Peyer's patch (tissue), 4 donors: ENCODE results near the gene GPR25. TPM values are rescaled to one million over a fixed set of nuclear protein-coding genes. Genes with fewer than 3 reads are reported as not detected.

Experiments used
- DNase-seq, 3 donors: peaks; one replicate each; pipeline ENCODE4 v3.0.0-alpha.2; 2017 to 2019
- H3K27ac ChIP-seq, 4 donors: fragments of 200-600 bp; sonication (generic); one replicate each; pipeline ENCODE4 v1.5.1; 2016 to 2019
- H3K27me3 ChIP-seq, 2 donors: fragments of 200-600 bp; sonication (generic); one replicate each; pipeline ENCODE4 v1.5.1; 2019
- H3K36me3 ChIP-seq, 3 donors: fragments of 200-600 bp; sonication (generic); one replicate each; pipeline ENCODE4 v1.5.1; 2016 to 2019
- H3K4me1 ChIP-seq, 4 donors: fragments of 200-600 bp; sonication (generic); one replicate each; pipeline ENCODE4 v1.5.1; 2016 to 2019
- H3K4me3 ChIP-seq, 4 donors: fragments of 200-600 bp; sonication (generic); 1 replicate in 3 of 4; 2 replicates in 1 of 4; pipeline ENCODE4 v1.5.1; 2016 to 2019; ENCODE audit warnings: mild to moderate bottlenecking in 1 of 4
- H3K9me3 ChIP-seq, 4 donors: fragments of 200-600 bp; sonication (generic); one replicate each; pipeline ENCODE4 v1.5.1; 2016 to 2019; ENCODE audit warnings: mild to moderate bottlenecking in 1 of 4
- CTCF ChIP-seq, 6 experiments: fragments of 450-650 bp in 4 of 6; fragments of 200-600 bp in 2 of 6; sonication (generic) in 1 of 6; IDR thresholded peaks; one replicate each; pipeline ENCODE4 v1.5.1; 2017 to 2019; ENCODE audit warnings: antibody characterized with exemption in 6 of 6, mild to moderate bottlenecking in 3 of 6, moderate library complexity in 1 of 6
- POLR2A ChIP-seq, 2 donors: fragments of 450-650 bp; IDR thresholded peaks; one replicate each; pipeline ENCODE4 v1.5.1; 2017; ENCODE audit warnings: antibody characterized with exemption in 2 of 2, mild to moderate bottlenecking in 2 of 2, moderate library complexity in 2 of 2
- total RNA-seq, 4 donors: library from RNA; depleted of rRNA; stranded (reverse); fragments of >200 nt; gene quantifications; one replicate each; pipeline ENCODE4 v1.1.0, GENCODE V29; 2016

The GPR25 gene
- total RNA-seq, 4 donors from 2014 or later: not detected

GRCh38 chr1:200904772-200905171 is 32.0 kb downstream of the GPR25 start:
- Histone ChIP-seq H3K36me3 (peaks cover 0 to 39% (median 0%) of the 10 kb centered on the region in 3 donors), H3K27ac (peak overlapping the region in 3 of 4 donors; percentile 35 to 87 (median 77)), H3K4me1 (peaks cover 0 to 83% (median 6%) of the 10 kb centered on the region in 4 donors)

GRCh38 chr1:200905411-200906052 is 32.8 kb downstream of the GPR25 start:
- no peak overlapping the region for H3K4me3 ChIP-seq
- peaks cover 0 to 83% (median 6%) of the 10 kb centered on the region in 4 donors for H3K4me1 ChIP-seq
- peak overlapping the region in 3 of 4 donors; percentile 35 to 87 (median 77) for H3K27ac ChIP-seq
- H3K36me3 ChIP-seq: peaks cover 0 to 39% (median 0%) of the 10 kb centered on the region in 3 donors
- H3K27me3 ChIP-seq: no peaks in the 10 kb centered on the region
- TF ChIP-seq POLR2A (IDR thresholded peaks at IDR 0.05) (no peak), CTCF (IDR thresholded peaks at IDR 0.05) (no peak)
- H3K9me3 ChIP-seq: no peaks in the 10 kb centered on the region
- peak in 1 of 3 donors; percentile 47 for DNase-seq

More at GRCh38 chr1:200904772-200905171, 32.0 kb downstream of the GPR25 start:
- TF ChIP-seq CTCF (IDR thresholded peaks at IDR 0.05) (no peak), POLR2A (IDR thresholded peaks at IDR 0.05) (no peak)
- no peaks in the 10 kb centered on the region for H3K27me3 ChIP-seq
- H3K9me3 ChIP-seq: no peaks in the 10 kb centered on the region
- H3K4me3 ChIP-seq: no peak overlapping the region
- no peak for DNase-seq

GRCh38 chr1:200906491-200906890 is 33.7 kb downstream of the GPR25 start:
- Histone ChIP-seq H3K4me1 (peaks cover 0 to 81% (median 6%) of the 10 kb centered on the region in 4 donors), H3K36me3 (peaks cover 0 to 37% (median 0%) of the 10 kb centered on the region in 3 donors), H3K27ac (peak overlapping the region in 3 of 4 donors; percentile 76 to 92 (median 87)), H3K4me3 (no peak overlapping the region), H3K9me3 (no peaks in the 10 kb centered on the region), H3K27me3 (no peaks in the 10 kb centered on the region)
- no peak for TF ChIP-seq CTCF (IDR thresholded peaks at IDR 0.05)
- TF ChIP-seq POLR2A (IDR thresholded peaks at IDR 0.05): no peak
- no peak for DNase-seq

- H3K9me3 ChIP-seq: no peaks in the 10 kb centered on the region
- no peak overlapping the region for H3K4me3 ChIP-seq
- DNase-seq: peak in 2 of 3 donors; percentile 48 to 62
- peaks cover 0 to 38% (median 0%) of the 10 kb centered on the region in 3 donors for H3K36me3 ChIP-seq
- TF ChIP-seq CTCF (IDR thresholded peaks at IDR 0.05): no peak
- no peak for TF ChIP-seq POLR2A (IDR thresholded peaks at IDR 0.05)
- peaks cover 0 to 77% (median 6%) of the 10 kb centered on the region in 4 donors for H3K4me1 ChIP-seq
- peak overlapping the region in 3 of 4 donors; percentile 76 to 92 (median 87) for H3K27ac ChIP-seq
- no peaks in the 10 kb centered on the region for H3K27me3 ChIP-seq
These were observed 34.9 kb downstream of the GPR25 start for GRCh38 chr1:200907611-200908097.

GRCh38 chr1:200908191-200908868 is 35.5 kb downstream of the GPR25 start:
- DNase-seq: peak in 2 of 3 donors; percentile 60 to 81
- Histone ChIP-seq H3K27me3 (no peaks in the 10 kb centered on the region), H3K36me3 (peaks cover 0 to 43% (median 0%) of the 10 kb centered on the region in 3 donors), H3K27ac (peak overlapping the region in 3 of 4 donors; percentile 81 to 93 (median 92)), H3K4me3 (peak overlapping the region in 2 of 4 donors; percentile 36 to 45), H3K4me1 (peaks cover 0 to 79% (median 6%) of the 10 kb centered on the region in 4 donors), H3K9me3 (no peaks in the 10 kb centered on the region)
- TF ChIP-seq POLR2A (IDR thresholded peaks at IDR 0.05) (peak; percentile 30 to 45), CTCF (IDR thresholded peaks at IDR 0.05) (no peak)
